Activated CD4-positive, alpha-beta T cell treated with anti-CD3 and anti-CD28 coated beads for 36 hours (primary cell): ENCODE results near the gene GNB2. TPM values are rescaled to one million over a fixed set of nuclear protein-coding genes. Genes with fewer than 3 reads are reported as not detected.
A peak's percentile ranks its signal among the peaks of the same experiment; 100 is the strongest.
"Not testable (repeated sequence)": the region's sequence is repeated elsewhere in the genome, so short reads cannot be mapped to it uniquely, and the experiment has no call there.

Source experiments
- ATAC-seq: fragments of 200-7000 bp; cut with Tn5 transposase; one replicate; pipeline ENCODE4 v1.10.0; 2021; ENCODE audit warnings: mild to moderate bottlenecking, moderate library complexity
- CTCF ChIA-PET: fragments of 350-600 bp; sonication (Branson Sonifier 250); formaldehyde crosslinking; loops from one replicate; lab custom pipeline; 2021; ENCODE audit warnings: antibody characterized with exemption; lab: Charles Lee
- POLR2A ChIA-PET: fragments of 350-600 bp; sonication (Branson Sonifier 250); formaldehyde crosslinking; loops from one replicate; lab custom pipeline; 2021; ENCODE audit warnings: antibody characterized with exemption, inconsistent platforms; lab: Charles Lee
- DNase-seq: peaks from one replicate; pipeline ENCODE4 v3.0.0-alpha.2; 2020
- H3K27ac Mint-ChIP-seq: one replicate; pipeline ENCODE4 v1.8.0; 2021; ENCODE audit warnings: mixed read lengths
- H3K27me3 Mint-ChIP-seq: one replicate; pipeline ENCODE4 v1.8.0; 2021; ENCODE audit warnings: mixed read lengths
- H3K36me3 Mint-ChIP-seq: one replicate; pipeline ENCODE4 v1.8.0; 2021; ENCODE audit warnings: low read depth, mixed read lengths
- H3K4me1 Mint-ChIP-seq: one replicate; pipeline ENCODE4 v1.8.0; 2021; ENCODE audit warnings: mixed read lengths
- H3K4me3 Mint-ChIP-seq: one replicate; pipeline ENCODE4 v1.8.0; 2021; ENCODE audit warnings: mild to moderate bottlenecking, moderate library complexity, mixed read lengths
- H3K9me3 Mint-ChIP-seq: one replicate; pipeline ENCODE4 v1.8.0; 2021; ENCODE audit warnings: low read depth, mixed read lengths
- intact Hi-C, 2 experiments: fragments of 100-400 bp; cut with DNase I in 1 of 2; cut with micrococcal nuclease in 1 of 2; formaldehyde crosslinking; loops; one replicate each; pipeline versions ENCODE4 v1.14.2 to v1.15.1; 2022 to 2024; cut with DNase I, micrococcal nuclease
- total RNA-seq, 2 experiments: library from RNA; stranded (reverse); gene quantifications; one replicate each; pipeline ENCODE4 v1.2.3, GENCODE V29; 2021

The GNB2 gene
- total RNA-seq, 2 experiments from 2014 or later, result 172 to 200 TPM

DNA sequence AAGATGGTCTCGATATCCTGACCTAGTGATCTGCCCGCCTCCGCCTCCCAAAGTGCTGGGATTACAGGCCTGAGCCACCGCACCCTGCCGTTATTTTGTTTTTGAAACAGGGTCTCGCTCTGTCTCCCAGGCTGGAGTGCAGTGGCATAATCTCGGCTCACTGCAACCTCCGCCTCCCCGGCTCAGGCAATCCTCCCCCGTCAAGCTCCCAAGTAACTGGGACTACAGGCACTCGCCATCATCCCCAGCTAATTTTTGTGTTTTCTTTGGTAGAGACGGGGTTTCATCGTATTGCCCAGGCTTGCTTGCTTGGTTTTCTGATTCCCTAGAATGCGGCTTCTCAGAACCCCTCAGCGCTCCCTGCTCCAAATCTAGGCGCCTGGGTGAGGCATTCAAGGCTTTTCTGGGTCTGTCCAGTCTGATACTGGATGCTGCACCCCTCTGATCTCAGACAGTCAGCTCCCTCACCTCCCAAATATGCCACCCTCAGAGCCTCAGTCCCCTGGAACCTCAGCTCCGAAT lies 33.5 kb upstream of the GNB2 start:
- DNase-seq (no peak), ATAC-seq (no peak)
- CTCF ChIA-PET, result no interaction called here
- intact Hi-C loops, result no loop called here
- no peak overlapping the region for H3K27ac Mint-ChIP-seq
- POLR2A ChIA-PET, result interaction anchor here (0.6 kb wide), 1 partner anchor 170 kb away, joined by 4 read pairs; no protein-coding TSS in a partner anchor
- H3K9me3 Mint-ChIP-seq, result no peaks in the 10 kb centered on the region
- H3K36me3 Mint-ChIP-seq, result peaks cover 6% of the 10 kb centered on the region
- H3K4me1 Mint-ChIP-seq, result no peaks in the 10 kb centered on the region
- no peaks in the 10 kb centered on the region for H3K27me3 Mint-ChIP-seq
- no peak overlapping the region for H3K4me3 Mint-ChIP-seq

DNA sequence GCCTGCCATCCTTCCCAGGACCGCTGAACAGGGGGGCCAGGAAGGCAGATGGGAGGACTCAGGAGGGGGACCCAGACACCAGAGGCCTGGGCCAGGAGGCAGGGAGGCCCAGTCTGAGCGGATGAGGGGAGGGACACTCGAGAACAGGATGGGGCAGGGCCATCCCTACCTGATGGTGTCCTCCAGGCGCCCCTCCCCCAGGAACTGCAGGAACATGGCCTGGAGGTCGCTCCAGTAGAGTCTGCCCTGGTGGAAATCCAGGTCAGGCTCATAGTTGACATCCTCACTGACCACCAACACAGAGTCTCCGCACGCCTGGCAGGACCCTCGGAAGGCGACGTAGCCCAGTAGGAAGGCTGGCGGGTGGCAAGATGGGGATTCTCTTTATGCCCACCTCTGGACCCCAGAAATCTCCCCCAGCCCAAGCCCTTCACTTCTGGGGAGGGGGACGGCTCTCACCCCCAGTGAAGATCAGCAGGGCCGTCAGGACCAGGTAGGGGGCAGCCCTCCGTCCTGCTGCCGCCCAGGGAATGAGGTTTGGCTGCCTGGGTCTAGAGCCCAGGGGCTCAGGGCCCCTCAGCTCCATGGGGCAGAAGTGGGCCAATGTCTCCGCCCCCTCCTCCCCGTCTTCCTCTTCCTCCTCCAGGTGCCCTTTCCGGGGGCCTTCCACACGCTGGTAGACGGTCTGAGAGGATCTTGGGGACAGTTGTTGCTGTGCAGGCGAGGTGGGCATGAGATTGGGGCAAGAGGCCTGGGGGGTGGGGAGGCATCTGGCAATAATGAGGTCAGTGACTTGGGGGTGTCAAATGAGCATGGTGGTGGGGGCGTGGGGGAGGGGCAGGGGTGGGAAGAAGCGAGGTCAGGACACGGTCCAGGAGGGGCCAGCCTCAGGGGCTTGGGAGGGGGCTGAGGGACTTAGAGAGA lies 32.8 kb upstream of the GNB2 start:
- Mint-ChIP-seq H3K36me3 (peaks cover 4% of the 10 kb centered on the region), H3K4me1 (no peaks in the 10 kb centered on the region), H3K27me3 (no peaks in the 10 kb centered on the region), H3K4me3 (no peak overlapping the region), H3K27ac (no peak overlapping the region), H3K9me3 (no peaks in the 10 kb centered on the region)
- ATAC-seq, result no peak
- POLR2A ChIA-PET, result no interaction called here
- intact Hi-C loops, result no loop called here
- no peak for DNase-seq
- CTCF ChIA-PET, result no interaction called here

DNA sequence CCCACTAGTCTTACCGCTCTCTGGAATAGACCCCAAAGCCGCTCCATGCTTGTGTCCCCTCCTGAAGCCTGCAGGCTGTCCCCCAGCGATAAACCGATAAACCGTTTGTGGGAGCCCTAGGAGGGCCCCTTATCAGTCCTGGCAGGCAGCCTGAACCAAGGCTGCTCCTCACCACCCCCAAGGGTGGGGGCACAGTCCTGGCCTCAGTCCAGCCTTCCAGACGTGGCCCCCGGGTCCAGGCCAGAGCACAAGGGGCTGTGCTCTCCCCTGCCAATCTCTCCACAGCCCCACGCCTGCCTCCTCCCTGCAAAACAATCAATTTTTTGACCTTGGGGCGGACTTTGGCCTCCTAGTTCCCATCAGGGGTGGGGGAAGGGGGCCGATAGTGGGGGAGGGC lies 32.1 kb upstream of the GNB2 start, which contains the start of gene TFR2:
Gene TFR2, minus strand, starts transcription at position 90 of the 397 bp plus-strand sequence. Its CDS starts 43 bp downstream, at position 47.
- ATAC-seq (no peak), DNase-seq (no peak)
- H3K36me3 Mint-ChIP-seq, result peaks cover 3% of the 10 kb centered on the region
- ChIA-PET POLR2A (no interaction called here), CTCF (no interaction called here)
- H3K4me3 Mint-ChIP-seq, result no peak within 1 kb of the TSS
- intact Hi-C loops, result no loop called here
- H3K9me3 Mint-ChIP-seq, result no peaks in the 10 kb centered on the region
- H3K4me1 Mint-ChIP-seq, result no peaks in the 10 kb centered on the region
- H3K27me3 Mint-ChIP-seq, result no peaks in the 10 kb centered on the region
- H3K27ac Mint-ChIP-seq, result no peak within 1 kb of the TSS

DNA sequence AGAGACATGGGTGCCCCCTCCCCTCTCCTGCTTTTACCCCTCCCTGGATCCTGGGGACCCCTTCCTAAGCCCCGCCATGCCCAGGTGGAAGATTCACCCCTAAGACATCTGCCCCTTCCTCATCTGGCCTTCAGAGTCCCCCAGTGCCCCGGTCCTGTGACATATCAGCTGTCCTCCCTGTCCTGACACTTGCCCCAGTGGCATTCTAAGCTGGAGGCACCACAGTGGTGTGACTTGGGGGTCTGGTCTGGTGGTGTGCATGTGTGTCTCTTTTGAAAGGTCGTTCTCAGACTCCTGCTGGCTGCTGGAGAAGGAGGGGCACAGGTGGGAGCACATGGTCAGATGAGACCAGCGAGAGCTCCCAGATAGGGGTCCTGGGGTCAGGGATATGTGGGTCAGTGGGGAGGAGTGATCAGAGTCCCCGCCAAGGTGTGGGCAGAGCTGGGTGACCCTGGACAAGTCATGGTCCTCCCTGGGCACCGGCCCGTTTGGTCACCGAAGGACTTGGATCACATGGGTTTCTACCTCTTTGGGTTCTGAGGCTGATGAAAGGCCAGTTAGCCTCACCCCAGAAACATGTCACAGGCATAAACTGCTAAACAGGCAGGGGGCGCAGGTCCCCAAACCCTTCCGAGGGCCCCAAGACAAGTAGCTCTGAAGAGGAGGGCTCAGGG lies 31.5 kb upstream of the GNB2 start:
- ATAC-seq (no peak), DNase-seq (no peak)
- no peaks in the 10 kb centered on the region for H3K27me3 Mint-ChIP-seq
- no peak overlapping the region for H3K4me3 Mint-ChIP-seq
- POLR2A ChIA-PET, result interaction anchor here (0.6 kb wide), 1 partner anchor 114 kb away, joined by 3 read pairs; no protein-coding TSS in a partner anchor
- no peak overlapping the region for H3K27ac Mint-ChIP-seq
- CTCF ChIA-PET, result no interaction called here
- no peaks in the 10 kb centered on the region for H3K36me3 Mint-ChIP-seq
- H3K9me3 Mint-ChIP-seq, result no peaks in the 10 kb centered on the region
- intact Hi-C loops, result no loop called here
- no peaks in the 10 kb centered on the region for H3K4me1 Mint-ChIP-seq

DNA sequence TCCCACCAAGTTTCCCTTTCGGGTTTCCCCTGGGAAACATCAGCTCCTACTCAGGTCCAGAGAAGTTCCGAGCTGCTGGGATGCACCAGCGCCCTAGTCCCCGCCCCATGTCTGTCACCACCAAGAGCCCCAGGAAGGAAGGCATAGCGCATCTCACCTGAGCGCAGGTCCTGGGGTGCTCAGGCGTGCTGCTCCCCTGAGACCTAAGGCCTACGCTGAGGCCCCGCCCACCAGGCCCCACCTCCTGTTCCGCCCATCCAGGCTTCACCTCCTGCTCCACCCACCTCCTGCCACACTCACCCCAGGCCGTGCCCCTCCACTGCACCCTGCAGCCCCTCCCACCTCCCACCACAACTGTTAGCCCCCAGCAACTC lies 31.0 kb upstream of the GNB2 start:
- POLR2A ChIA-PET, result interaction anchor here (0.6 kb wide), 1 partner anchor 113 kb away, joined by 3 read pairs; no protein-coding TSS in a partner anchor
- Mint-ChIP-seq H3K27me3 (no peaks in the 10 kb centered on the region), H3K4me3 (no peak overlapping the region), H3K9me3 (no peaks in the 10 kb centered on the region), H3K4me1 (no peaks in the 10 kb centered on the region), H3K36me3 (no peaks in the 10 kb centered on the region), H3K27ac (no peak overlapping the region)
- DNase-seq (peak; percentile 55), ATAC-seq (peak; percentile 68)
- CTCF ChIA-PET, result no interaction called here
- intact Hi-C loops, result no loop called here

DNA sequence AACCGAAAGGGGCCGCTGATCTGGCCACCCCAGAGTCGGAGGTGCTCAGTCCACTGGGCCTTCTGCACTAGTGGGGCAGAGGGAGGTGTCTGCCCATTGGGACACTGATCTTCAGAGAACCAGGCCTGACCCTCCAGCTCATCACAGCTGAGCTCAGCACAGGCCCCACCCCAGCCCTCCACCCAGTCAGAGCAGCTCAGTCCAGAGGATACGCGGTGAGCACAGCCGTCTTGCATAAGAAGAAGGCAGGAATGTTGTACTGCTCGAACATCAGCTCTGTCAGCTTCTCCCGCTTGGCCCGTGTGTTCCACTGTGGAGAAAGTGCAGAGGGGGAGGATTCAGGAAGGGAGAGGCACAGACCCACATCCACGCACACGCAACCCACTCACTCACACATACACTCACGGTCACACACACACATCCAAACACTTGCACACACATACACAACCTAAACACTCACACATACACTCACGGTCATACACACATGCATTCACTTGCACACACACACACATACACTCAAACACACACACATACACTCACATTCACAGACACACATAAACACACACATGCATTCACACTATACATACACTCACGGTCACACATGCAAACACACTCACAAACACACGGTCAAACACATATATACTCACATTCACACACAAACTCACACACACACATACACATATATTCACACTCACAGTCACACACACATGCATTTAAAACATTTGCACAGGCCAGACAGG lies 23.5 kb upstream of the GNB2 start:
- ChIA-PET POLR2A (no interaction called here), CTCF (no interaction called here)
- DNase-seq (no peak), ATAC-seq (no peak)
- H3K4me1 Mint-ChIP-seq, result no peaks in the 10 kb centered on the region
- H3K9me3 Mint-ChIP-seq, result no peaks in the 10 kb centered on the region
- H3K27ac Mint-ChIP-seq, result no peak overlapping the region
- peaks cover 18% of the 10 kb centered on the region for H3K27me3 Mint-ChIP-seq
- H3K36me3 Mint-ChIP-seq, result no peaks in the 10 kb centered on the region
- no peak overlapping the region for H3K4me3 Mint-ChIP-seq
- intact Hi-C loops, result no loop called here

DNA sequence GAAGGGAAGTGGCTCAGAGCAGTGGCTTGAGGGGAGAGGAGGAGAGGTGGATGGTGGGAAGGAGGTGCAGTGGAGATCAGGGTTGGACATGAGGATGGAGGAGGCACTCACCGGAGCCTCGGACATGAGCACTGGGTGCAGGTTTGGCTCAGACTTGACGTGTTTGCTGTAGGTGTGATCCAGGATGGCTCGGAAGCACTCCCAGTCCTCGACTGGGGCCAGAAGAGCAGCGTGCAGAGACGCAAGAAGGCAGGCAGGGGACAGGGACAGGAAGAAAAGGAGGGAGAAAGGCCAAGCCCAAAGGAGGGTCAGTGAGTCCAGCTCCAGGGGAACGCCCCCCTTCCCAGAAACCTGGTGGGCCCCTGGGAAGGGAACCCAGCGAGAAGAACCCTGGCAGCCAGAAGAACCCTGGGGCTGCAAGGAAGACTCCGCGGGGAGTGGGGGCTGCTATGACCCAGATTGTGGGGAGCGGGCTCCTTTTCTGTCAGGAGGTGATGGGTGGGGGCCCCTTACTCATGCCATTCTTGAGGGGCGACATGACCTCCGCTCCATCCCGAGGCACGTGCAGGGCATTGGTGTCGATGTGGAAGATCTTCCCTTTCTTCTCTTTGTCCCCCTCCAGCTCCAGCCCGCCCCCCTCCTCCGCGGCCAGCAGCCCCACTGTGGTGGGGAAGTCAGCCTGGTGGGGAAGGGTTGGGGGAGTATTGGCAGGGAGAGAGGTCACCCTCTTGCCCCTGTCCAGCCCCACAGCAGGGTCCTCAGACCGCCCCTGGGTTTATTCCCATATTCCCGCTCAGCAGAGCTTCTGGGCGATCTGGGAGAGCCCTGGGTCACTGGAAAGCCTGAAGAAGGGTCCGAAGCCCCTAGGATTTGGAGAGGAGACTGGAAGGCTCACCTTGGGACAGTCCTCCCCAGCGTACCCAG lies 18.4 kb upstream of the GNB2 start:
- intact Hi-C loops, result no loop called here
- Mint-ChIP-seq H3K27ac (no peak overlapping the region), H3K9me3 (no peaks in the 10 kb centered on the region), H3K27me3 (peaks cover 29% of the 10 kb centered on the region), H3K4me1 (no peaks in the 10 kb centered on the region), H3K4me3 (no peak overlapping the region), H3K36me3 (no peaks in the 10 kb centered on the region)
- ATAC-seq (no peak), DNase-seq (no peak)
- CTCF ChIA-PET, result interaction anchor here (0.6 kb wide), 1 partner anchor 52 kb away, joined by 4 read pairs; no protein-coding TSS in a partner anchor
- POLR2A ChIA-PET, result no interaction called here

DNA sequence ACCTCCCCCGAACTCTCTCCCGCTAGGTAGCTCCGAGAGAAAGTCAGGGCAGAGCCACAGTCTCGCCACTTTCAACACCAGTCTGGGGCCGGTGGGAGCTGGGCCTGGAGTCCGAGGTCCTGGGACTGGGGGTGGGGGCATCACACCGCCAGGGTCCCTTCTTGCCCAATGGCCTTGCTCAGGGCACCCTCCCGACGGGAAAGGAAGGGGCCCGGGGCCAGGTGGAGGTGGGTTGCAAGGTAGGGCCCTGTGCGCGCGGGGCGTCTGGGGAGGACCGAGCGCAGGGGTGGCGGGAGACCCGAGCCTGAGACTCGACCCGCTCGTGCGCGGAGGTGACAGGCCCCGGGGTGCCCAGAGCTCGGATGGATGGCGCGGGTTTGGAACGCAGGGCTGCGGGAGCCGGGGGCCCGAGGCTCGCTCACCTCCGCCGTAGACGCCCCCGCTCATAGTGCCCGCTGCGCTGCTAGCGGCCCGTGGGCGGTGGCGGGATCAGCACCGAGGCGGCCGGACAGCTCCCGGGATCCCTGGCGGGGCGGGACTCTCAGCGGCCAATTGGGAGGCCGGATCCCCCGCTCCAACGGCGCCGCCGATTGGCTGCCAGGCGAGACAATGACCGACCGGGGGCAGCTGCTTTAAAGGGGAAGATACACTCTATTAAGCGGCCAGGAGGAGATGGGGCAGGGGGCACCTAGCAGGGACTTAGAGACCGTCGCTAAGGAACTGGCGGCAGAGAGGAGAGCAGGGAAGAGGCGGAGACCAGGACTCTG lies 17.4 kb upstream of the GNB2 start, which contains the start of gene ACTL6B:
Gene ACTL6B, minus strand, starts transcription at position 541 of the 767 bp plus-strand sequence. Its CDS starts 94 bp downstream, at position 447.
- H3K36me3 Mint-ChIP-seq, result no peaks in the 10 kb centered on the region
- H3K4me1 Mint-ChIP-seq, result no peaks in the 10 kb centered on the region
- no peak within 1 kb of the TSS for H3K4me3 Mint-ChIP-seq
- POLR2A ChIA-PET, result interaction anchor here (0.5 kb wide), 1 partner anchor 24 kb away, joined by 3 read pairs; no protein-coding TSS in a partner anchor
- peak; percentile 81 for DNase-seq
- CTCF ChIA-PET, result interaction anchor here (1.1 kb wide), 1 partner anchor 49 kb away, joined by 3 read pairs; no protein-coding TSS in a partner anchor
- H3K27ac Mint-ChIP-seq, result no peak within 1 kb of the TSS
- peak; percentile 76 for ATAC-seq
- H3K9me3 Mint-ChIP-seq, result no peaks in the 10 kb centered on the region
- intact Hi-C loops, result no loop called here
- peaks cover 27% of the 10 kb centered on the region for H3K27me3 Mint-ChIP-seq

DNA sequence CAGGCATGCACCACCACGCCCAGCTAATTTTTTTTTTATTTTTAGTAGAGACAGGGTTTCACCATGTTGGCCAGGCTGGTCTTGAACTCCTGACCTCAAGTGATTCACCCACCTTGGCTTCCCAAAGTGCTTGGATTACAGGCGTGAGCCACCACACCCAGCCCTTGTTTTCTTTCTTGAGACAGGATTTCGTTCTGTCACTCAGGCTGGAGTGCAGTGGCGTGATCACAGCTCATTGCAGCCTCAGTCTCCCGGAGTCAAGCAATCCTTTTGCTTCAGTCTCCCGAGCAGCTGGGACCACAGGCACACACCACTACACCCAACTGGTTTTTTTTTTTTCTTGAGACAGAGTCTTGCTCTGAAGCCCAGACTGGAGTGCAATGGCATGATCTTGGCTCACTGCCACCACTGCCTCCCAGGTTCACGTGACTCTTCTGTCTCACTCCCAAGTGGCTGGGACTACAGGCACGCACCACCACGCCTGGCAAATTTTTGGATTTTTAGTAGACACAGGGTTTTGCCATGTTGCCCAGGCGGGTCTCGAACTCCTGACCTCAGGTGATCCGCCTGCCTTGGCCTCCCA lies 11.3 kb upstream of the GNB2 start:
- ATAC-seq, intact Hi-C loops, DNase-seq, H3K4me1 Mint-ChIP-seq, POLR2A ChIA-PET, H3K36me3 Mint-ChIP-seq, H3K4me3 Mint-ChIP-seq, H3K9me3 Mint-ChIP-seq, H3K27ac Mint-ChIP-seq: not testable (repeated sequence)
- peaks cover 11% of the 10 kb centered on the region for H3K27me3 Mint-ChIP-seq
- CTCF ChIA-PET, result interaction anchor here (0.7 to 1.0 kb wide), 3 partner anchors 25 to 97 kb away, joined by 3 to 4 read pairs (median 4); no protein-coding TSS in a partner anchor
